ENCODE measurements around the gene SEMA6B.

- TF ChIP-seq CTCF (tag by site-specific recombination; IDR thresholded peaks at IDR 0.05) (no peak), ZNF433 (tag by site-specific recombination; IDR thresholded peaks at IDR 0.05; ENCODE audit: low read depth) (no peak), ZNF274 (IDR thresholded peaks at IDR 0.05; ENCODE audit: low read length) (no peak), ZNF274 (tag by site-specific recombination; IDR thresholded peaks at IDR 0.05; ENCODE audit: borderline replicate concordance) (no peak), YY1 (tag by site-specific recombination; IDR thresholded peaks at IDR 0.05) (no peak), PBX3 (CRISPR knock-in tag; IDR thresholded peaks at IDR 0.05) (no peak), ZNF18 (tag by site-specific recombination; IDR thresholded peaks at IDR 0.05) (no peak), ZNF747 (tag by site-specific recombination; IDR thresholded peaks at IDR 0.05) (no peak), REST (tag by site-specific recombination; IDR thresholded peaks at IDR 0.05) (no peak), ZNF114 (tag by site-specific recombination; IDR thresholded peaks at IDR 0.05) (no peak), ZFP69B (tag by site-specific recombination; IDR thresholded peaks at IDR 0.05) (no peak), ZBTB21 (tag by site-specific recombination; IDR thresholded peaks at IDR 0.05) (no peak), ZNF175 (tag by site-specific recombination; IDR thresholded peaks at IDR 0.05) (no peak)
- TF ChIP-seq, protein P1, sequence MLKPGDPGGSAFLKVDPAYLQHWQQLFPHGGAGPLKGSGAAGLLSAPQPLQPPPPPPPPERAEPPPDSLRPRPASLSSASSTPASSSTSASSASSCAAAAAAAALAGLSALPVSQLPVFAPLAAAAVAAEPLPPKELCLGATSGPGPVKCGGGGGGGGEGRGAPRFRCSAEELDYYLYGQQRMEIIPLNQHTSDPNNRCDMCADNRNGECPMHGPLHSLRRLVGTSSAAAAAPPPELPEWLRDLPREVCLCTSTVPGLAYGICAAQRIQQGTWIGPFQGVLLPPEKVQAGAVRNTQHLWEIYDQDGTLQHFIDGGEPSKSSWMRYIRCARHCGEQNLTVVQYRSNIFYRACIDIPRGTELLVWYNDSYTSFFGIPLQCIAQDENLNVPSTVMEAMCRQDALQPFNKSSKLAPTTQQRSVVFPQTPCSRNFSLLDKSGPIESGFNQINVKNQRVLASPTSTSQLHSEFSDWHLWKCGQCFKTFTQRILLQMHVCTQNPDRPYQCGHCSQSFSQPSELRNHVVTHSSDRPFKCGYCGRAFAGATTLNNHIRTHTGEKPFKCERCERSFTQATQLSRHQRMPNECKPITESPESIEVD (tag by site-specific recombination; IDR thresholded peaks at IDR 0.05) = no peak
Observed at GRCh38 chr19:4588291-4588761, 28.8 kb upstream of the SEMA6B start.

Measured in HEK293 (cell line).